ENCODE results near the gene ZNF157. TPM values are rescaled to one million over a fixed set of nuclear protein-coding genes. Genes with fewer than 3 reads are reported as not detected.

The ZNF157 gene
- total RNA-seq, 1 donor from 2014 or later = 0.54 TPM

- Histone ChIP-seq H3K9ac (ENCODE audit: low read length) (no peak overlapping the region), H2AFZ (ENCODE audit: low read depth, low read length) (no peak overlapping the region), H3K4me2 (ENCODE audit: low read length) (no peak overlapping the region), H3K4me1 (ENCODE audit: insufficient read depth, low read length) (no peaks in the 10 kb centered on the region), H3K36me3 (ENCODE audit: insufficient read depth, low read length) (no peaks in the 10 kb centered on the region), H3K79me2 (ENCODE audit: insufficient read depth, low read length) (no peaks in the 10 kb centered on the region), H3K9me3 (ENCODE audit: insufficient read depth, low read depth, low read length) (no peaks in the 10 kb centered on the region), H3K27ac (ENCODE audit: low read depth, low read length) (no peak overlapping the region), H4K20me1 (ENCODE audit: insufficient read depth, low read length) (no peaks in the 10 kb centered on the region), H3K4me3 (ENCODE audit: insufficient read depth, low read depth, low read length) (no peak overlapping the region), H3K27me3 (ENCODE audit: insufficient read depth, low read length) (no peaks in the 10 kb centered on the region)
- Mint-ChIP-seq H3K4me3 (ENCODE audit: unreplicated experiment) (no peak overlapping the region), H3K27me3 (ENCODE audit: low read depth, unreplicated experiment) (no peaks in the 10 kb centered on the region), H3K4me1 (ENCODE audit: low read depth, unreplicated experiment) (no peaks in the 10 kb centered on the region), H3K9me3 (ENCODE audit: unreplicated experiment) (peaks cover 14% of the 10 kb centered on the region), H3K27ac (ENCODE audit: unreplicated experiment) (no peak overlapping the region), H3K36me3 (ENCODE audit: low read depth, unreplicated experiment) (peaks cover 1% of the 10 kb centered on the region)
- FAIRE-seq (peak; percentile 72), DNase-seq (ENCODE audit: low read depth) (no peak)
- TF ChIP-seq CTCF (IDR thresholded peaks at IDR 0.05; ENCODE audit: insufficient read depth, low read depth, low read length) = no peak
- TF ChIP-seq EZH2 (IDR thresholded peaks at IDR 0.05; ENCODE audit: insufficient read depth, low read length) = no peak
These were observed 52.1 kb downstream of the ZNF157 start for GRCh38 chrX:47422444-47422843.

GRCh38 chrX:47430925-47431324, 60.5 kb downstream of the ZNF157 start:
- no peaks in the 10 kb centered on the region for H3K36me3 Mint-ChIP-seq (ENCODE audit: low read depth, unreplicated experiment)
- H3K4me3 Mint-ChIP-seq (ENCODE audit: unreplicated experiment) = no peak overlapping the region

More at GRCh38 chrX:47430925-47431324, 60.5 kb downstream of the ZNF157 start:
- DNase-seq (ENCODE audit: low read depth) (no peak), FAIRE-seq (no peak)
- no peak for TF ChIP-seq EZH2 (IDR thresholded peaks at IDR 0.05; ENCODE audit: insufficient read depth, low read length)
- TF ChIP-seq CTCF (IDR thresholded peaks at IDR 0.05; ENCODE audit: insufficient read depth, low read depth, low read length) = no peak
- H3K27ac ChIP-seq (ENCODE audit: low read depth, low read length) = no peak overlapping the region
- Mint-ChIP-seq H3K27ac (ENCODE audit: unreplicated experiment) (no peak overlapping the region), H3K27me3 (ENCODE audit: low read depth, unreplicated experiment) (no peaks in the 10 kb centered on the region), H3K4me1 (ENCODE audit: low read depth, unreplicated experiment) (no peaks in the 10 kb centered on the region), H3K9me3 (ENCODE audit: unreplicated experiment) (no peaks in the 10 kb centered on the region)
- H3K4me1 ChIP-seq (ENCODE audit: insufficient read depth, low read length) = no peaks in the 10 kb centered on the region
- no peaks in the 10 kb centered on the region for H3K36me3 ChIP-seq (ENCODE audit: insufficient read depth, low read length)
- no peaks in the 10 kb centered on the region for H3K27me3 ChIP-seq (ENCODE audit: insufficient read depth, low read length)
- no peak overlapping the region for H3K4me3 ChIP-seq (ENCODE audit: insufficient read depth, low read depth, low read length)
- no peak overlapping the region for H2AFZ ChIP-seq (ENCODE audit: low read depth, low read length)
- H4K20me1 ChIP-seq (ENCODE audit: insufficient read depth, low read length) = no peaks in the 10 kb centered on the region
- no peaks in the 10 kb centered on the region for H3K79me2 ChIP-seq (ENCODE audit: insufficient read depth, low read length)
- H3K9ac ChIP-seq (ENCODE audit: low read length) = no peak overlapping the region
- no peaks in the 10 kb centered on the region for H3K9me3 ChIP-seq (ENCODE audit: insufficient read depth, low read depth, low read length)
- no peak overlapping the region for H3K4me2 ChIP-seq (ENCODE audit: low read length)
